Sigmoid colon (tissue), 4 donors: ENCODE results near the gene DNPH1.

Experiments
- POLR2AphosphoS5 ChIP-seq, 4 donors: sonication (generic); formaldehyde crosslinking; IDR thresholded peaks; one replicate each; pipeline ENCODE4 v1.6.1; 2017; ENCODE audit warnings: antibody characterized with exemption in 4 of 4
- TF ChIP-seq, protein P1 (sequence below), 4 experiments: fragments of 450-650 bp in 3 of 4; fragments of 200-600 bp in 1 of 4; IDR thresholded peaks; one replicate each; pipeline ENCODE4 v1.5.1; 2016 to 2019; ENCODE audit warnings: antibody characterized with exemption in 4 of 4, mild to moderate bottlenecking in 3 of 4, moderate library complexity in 2 of 4

DNA sequence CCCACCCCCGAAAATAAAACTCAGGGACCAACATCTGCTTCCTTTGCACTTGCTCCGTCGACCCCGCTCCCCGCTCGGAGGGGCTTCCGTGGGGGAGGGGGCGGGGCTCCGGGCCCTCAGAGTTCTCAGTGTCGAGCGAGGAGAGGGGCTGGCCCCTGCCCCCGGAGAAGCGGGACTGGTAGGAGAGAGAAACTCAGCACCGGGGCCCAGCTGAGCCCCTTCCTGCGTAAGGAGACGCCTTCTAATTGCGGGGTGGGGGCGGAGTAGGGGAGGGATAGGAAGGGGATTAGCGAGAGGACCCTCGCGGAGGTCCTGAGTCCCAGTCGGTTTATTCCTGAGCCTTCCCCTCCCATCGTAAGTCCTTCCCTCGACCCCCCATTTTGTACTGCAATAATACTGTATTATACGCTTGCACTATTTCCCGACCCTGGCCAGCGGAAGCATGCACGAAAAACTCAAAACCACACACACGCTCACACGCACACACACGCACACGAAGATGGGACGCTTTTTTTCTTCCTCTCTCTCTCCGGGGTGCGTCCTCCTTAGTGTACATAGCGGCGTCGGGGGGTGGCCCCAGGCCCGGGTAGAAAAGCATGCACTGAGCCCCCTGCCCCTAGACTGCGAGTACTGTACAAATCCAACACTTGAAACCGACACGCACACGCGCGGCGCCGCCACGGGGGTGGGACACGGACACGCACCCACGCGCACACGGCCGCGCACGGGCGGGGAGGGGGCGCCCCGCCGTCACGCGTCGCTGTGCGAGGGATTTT lies 46.7 kb upstream of the DNPH1 start:
- TF ChIP-seq, protein P1, sequence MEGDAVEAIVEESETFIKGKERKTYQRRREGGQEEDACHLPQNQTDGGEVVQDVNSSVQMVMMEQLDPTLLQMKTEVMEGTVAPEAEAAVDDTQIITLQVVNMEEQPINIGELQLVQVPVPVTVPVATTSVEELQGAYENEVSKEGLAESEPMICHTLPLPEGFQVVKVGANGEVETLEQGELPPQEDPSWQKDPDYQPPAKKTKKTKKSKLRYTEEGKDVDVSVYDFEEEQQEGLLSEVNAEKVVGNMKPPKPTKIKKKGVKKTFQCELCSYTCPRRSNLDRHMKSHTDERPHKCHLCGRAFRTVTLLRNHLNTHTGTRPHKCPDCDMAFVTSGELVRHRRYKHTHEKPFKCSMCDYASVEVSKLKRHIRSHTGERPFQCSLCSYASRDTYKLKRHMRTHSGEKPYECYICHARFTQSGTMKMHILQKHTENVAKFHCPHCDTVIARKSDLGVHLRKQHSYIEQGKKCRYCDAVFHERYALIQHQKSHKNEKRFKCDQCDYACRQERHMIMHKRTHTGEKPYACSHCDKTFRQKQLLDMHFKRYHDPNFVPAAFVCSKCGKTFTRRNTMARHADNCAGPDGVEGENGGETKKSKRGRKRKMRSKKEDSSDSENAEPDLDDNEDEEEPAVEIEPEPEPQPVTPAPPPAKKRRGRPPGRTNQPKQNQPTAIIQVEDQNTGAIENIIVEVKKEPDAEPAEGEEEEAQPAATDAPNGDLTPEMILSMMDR (IDR thresholded peaks at IDR 0.05) = no peak
- no peak for TF ChIP-seq POLR2AphosphoS5 (IDR thresholded peaks at IDR 0.05)
